Choroid plexus epithelial cell (primary cell): ENCODE data around the gene KLHL14.
A peak's percentile ranks its signal among the peaks of the same experiment; 100 is the strongest.

ENCODE experiments used
- DNase-seq: peaks from one replicate; pipeline ENCODE4 v3.0.0-alpha.2; 2010; ENCODE audit warnings: low read depth
- H3K4me3 ChIP-seq: 2 replicates; pipeline ENCODE4 v1.5.1; 2011; ENCODE audit warnings: low read depth, mild to moderate bottlenecking, control low read depth, low read length, moderate library complexity
- CTCF ChIP-seq: conservative IDR thresholded peaks from 2 replicates; pipeline ENCODE4 v1.5.1; 2011; ENCODE audit warnings: low read depth, mild to moderate bottlenecking, control low read depth, inconsistent platforms, low read length, moderate library complexity

KLHL14 gene

GRCh38 chr18:32724071-32724749, 48.6 kb downstream of the KLHL14 start:
- DNase-seq, result no peak
- no peak for TF ChIP-seq CTCF
- no peak overlapping the region for H3K4me3 ChIP-seq

GRCh38 chr18:32722279-32722678, 50.5 kb downstream of the KLHL14 start:
- H3K4me3 ChIP-seq, result no peak overlapping the region
- no peak for TF ChIP-seq CTCF
- no peak for DNase-seq

GRCh38 chr18:32717126-32717525, 55.7 kb downstream of the KLHL14 start:
- no peak overlapping the region for H3K4me3 ChIP-seq
- no peak for DNase-seq
- no peak for TF ChIP-seq CTCF

GRCh38 chr18:32714571-32715148, 58.2 kb downstream of the KLHL14 start:
- TF ChIP-seq CTCF, result peak; percentile 87
- no peak overlapping the region for H3K4me3 ChIP-seq
- peak; percentile 86 for DNase-seq

GRCh38 chr18:32712860-32713259, 60.0 kb downstream of the KLHL14 start:
- no peak for TF ChIP-seq CTCF
- DNase-seq, result no peak

GRCh38 chr18:32711862-32712261, 61.0 kb downstream of the KLHL14 start:
- DNase-seq, result no peak
- H3K4me3 ChIP-seq, result no peak overlapping the region
- TF ChIP-seq CTCF, result no peak

More at GRCh38 chr18:32712860-32713259, 60.0 kb downstream of the KLHL14 start:
- H3K4me3 ChIP-seq, result no peak overlapping the region

GRCh38 chr18:32707586-32707985, 65.2 kb downstream of the KLHL14 start:
- TF ChIP-seq CTCF, result no peak
- no peak for DNase-seq
- H3K4me3 ChIP-seq, result no peak overlapping the region
